ENCODE data around the gene RPN2.

DNA sequence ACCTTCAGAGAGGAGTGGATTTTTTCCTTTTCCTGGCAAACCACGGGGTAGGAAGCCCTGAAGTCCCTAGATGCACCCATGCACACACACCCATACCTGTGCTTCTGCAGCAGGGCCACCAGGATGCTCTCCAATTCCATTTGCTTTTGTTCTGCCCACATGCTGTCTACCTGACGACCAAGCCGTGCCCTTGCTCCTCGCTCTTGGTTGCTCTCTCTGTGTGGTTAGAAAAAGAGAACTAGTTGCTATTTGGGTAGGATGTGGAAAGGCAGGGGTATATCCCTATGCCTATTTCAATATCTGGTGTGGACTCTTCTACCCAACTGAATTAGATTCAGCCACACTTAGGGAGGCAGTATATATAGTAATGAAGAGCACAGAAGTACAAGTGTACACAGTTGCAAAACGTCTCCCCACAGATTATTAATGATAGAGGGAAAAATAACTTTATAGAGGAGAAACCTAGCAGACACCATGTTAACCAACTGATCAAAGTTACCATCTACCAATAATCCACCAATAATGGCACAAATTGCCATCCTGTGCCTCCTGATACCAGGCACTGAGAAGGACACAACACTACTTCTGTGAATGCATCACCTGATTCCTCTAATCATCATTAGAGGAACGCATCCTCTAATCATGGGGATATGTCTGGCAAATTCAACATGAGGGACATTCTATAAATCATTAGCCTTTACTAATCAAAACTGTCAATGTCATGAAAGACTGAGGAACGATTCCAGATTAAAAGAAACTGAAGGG lies 75.2 kb downstream of the RPN2 start:
- TF ChIP-seq, protein P1, sequence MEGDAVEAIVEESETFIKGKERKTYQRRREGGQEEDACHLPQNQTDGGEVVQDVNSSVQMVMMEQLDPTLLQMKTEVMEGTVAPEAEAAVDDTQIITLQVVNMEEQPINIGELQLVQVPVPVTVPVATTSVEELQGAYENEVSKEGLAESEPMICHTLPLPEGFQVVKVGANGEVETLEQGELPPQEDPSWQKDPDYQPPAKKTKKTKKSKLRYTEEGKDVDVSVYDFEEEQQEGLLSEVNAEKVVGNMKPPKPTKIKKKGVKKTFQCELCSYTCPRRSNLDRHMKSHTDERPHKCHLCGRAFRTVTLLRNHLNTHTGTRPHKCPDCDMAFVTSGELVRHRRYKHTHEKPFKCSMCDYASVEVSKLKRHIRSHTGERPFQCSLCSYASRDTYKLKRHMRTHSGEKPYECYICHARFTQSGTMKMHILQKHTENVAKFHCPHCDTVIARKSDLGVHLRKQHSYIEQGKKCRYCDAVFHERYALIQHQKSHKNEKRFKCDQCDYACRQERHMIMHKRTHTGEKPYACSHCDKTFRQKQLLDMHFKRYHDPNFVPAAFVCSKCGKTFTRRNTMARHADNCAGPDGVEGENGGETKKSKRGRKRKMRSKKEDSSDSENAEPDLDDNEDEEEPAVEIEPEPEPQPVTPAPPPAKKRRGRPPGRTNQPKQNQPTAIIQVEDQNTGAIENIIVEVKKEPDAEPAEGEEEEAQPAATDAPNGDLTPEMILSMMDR (conservative IDR thresholded peaks at IDR 0.05; ENCODE audit: low read depth, low read length): no peak
- TF ChIP-seq EZH2 (IDR thresholded peaks at IDR 0.05; ENCODE audit: borderline replicate concordance, low read depth, low read length, poor library complexity, severe bottlenecking): no peak
